Spleen (tissue), 7 donors: ENCODE results near the gene NOP56.

Source experiments
- CTCF ChIP-seq, 11 experiments: fragments of 200-600 bp in 7 of 11; fragments of 450-650 bp in 4 of 11; sonication (generic) in 4 of 11; IDR thresholded peaks in 8 of 11; conservative IDR thresholded peaks in 3 of 11; 1 replicate in 7 of 11; 2 replicates in 4 of 11; pipeline versions ENCODE4 v1.4.0 to v1.8.0; 2016 to 2021; ENCODE audit warnings: antibody characterized with exemption in 11 of 11, inconsistent platforms in 4 of 11, mild to moderate bottlenecking in 1 of 11
- POLR2A ChIP-seq, 3 donors: fragments of 450-650 bp; IDR thresholded peaks; one replicate each; pipeline ENCODE4 v1.5.1; 2017; ENCODE audit warnings: antibody characterized with exemption in 3 of 3, mild to moderate bottlenecking in 1 of 3
- POLR2AphosphoS5 ChIP-seq, 3 donors: sonication (generic); formaldehyde crosslinking; IDR thresholded peaks; one replicate each; pipeline ENCODE4 v1.5.1; 2017; ENCODE audit warnings: antibody characterized with exemption in 3 of 3
- donor health status: DM: no; HTN: no; CAD: no; lungs with moderate emphysema.
- donor health status: DM: no; HTN: no; CAD: no.
- donor health status: DM: no; HTN: no; CAD: no.

DNA sequence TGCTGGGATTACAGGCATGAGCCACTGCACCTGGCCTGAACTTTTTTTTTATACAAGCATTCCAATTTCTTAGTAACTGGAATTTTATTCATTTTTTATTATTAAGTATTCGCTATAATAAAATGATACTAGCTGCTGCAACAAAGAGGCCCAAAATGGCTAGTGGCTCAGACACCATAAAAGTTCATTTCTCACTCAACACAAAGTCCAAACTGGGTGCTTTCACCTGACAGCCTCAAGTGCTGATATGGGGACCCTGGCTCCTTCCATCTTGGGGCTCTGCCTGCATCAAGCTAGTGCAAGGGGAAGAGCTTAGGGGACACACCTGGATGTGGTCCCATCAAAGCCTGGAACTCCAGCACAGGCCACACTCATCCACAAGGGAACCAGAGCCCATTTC lies 12.2 kb upstream of the NOP56 start:
- TF ChIP-seq CTCF (IDR thresholded peaks at IDR 0.05 in 8 of 11, conservative IDR thresholded peaks at IDR 0.05 in 3 of 11): no peak
- no peak for TF ChIP-seq POLR2A (IDR thresholded peaks at IDR 0.05)
- TF ChIP-seq POLR2AphosphoS5 (IDR thresholded peaks at IDR 0.05): no peak
